ENCODE measurements around the gene JAG1. TPM values are rescaled to one million over a fixed set of nuclear protein-coding genes. Genes with fewer than 3 reads are reported as not detected.

Gene JAG1
- polyA plus RNA-seq, 3 donors, result 0.70 to 6.8 (median 0.85) TPM

DNA sequence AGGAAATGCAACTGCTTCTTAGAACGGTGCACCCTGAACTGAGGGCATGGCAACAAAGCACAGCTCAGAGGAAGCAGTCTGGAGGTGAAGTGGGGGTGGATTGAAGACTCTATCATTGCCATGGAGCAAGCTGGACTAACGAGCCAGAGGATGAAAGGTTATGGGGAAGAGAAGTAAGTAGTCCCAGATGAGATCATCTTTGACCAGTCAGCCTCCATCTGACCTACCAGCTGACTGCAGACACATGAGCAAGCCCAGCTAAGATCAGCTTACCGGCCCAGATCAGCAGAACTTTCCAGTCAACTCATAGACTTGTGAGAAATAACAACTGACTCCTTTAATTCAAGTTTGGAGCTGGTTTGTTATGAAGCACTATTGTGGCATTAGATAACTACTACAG is 9.1 kb upstream of the JAG1 start:
- Histone ChIP-seq H3K79me2 (ENCODE audit: insufficient read depth, low read length) (no peaks in the 10 kb centered on the region), H4K20me1 (ENCODE audit: insufficient read depth, low read length) (no peaks in the 10 kb centered on the region), H3K27ac (ENCODE audit: low read depth in 1 of 2, low read length in 2 of 2) (no peak overlapping the region), H3K4me2 (replicated peaks; ENCODE audit: extremely low read depth, low read length, poor library complexity, severe bottlenecking) (no peak overlapping the region), H3K27me3 (ENCODE audit: control insufficient read depth in 2 of 2, insufficient read depth in 2 of 2, low read length in 2 of 2) (no peaks in the 10 kb centered on the region), H3K9me3 (replicated peaks in 1 of 2; ENCODE audit: control insufficient read depth in 1 of 2, insufficient read depth in 1 of 2, low read length in 2 of 2) (no peaks in the 10 kb centered on the region), H3K9ac (ENCODE audit: insufficient read depth, low read length, poor library complexity, severe bottlenecking) (no peak overlapping the region), H3K36me3 (replicated peaks in 1 of 2; ENCODE audit: control insufficient read depth in 1 of 2, insufficient read depth in 2 of 2, low read length in 2 of 2) (no peaks in the 10 kb centered on the region), H2AFZ (ENCODE audit: insufficient read depth, low read depth, low read length, poor library complexity, severe bottlenecking) (no peak overlapping the region), H3K4me3 (replicated peaks in 1 of 3; ENCODE audit: low read depth in 2 of 3, low read length in 3 of 3) (no peak overlapping the region), H3K4me1 (ENCODE audit: control insufficient read depth in 1 of 2, insufficient read depth in 2 of 2, low read length in 2 of 2) (no peaks in the 10 kb centered on the region)
- Mint-ChIP-seq H3K4me3 (no peak overlapping the region), H3K36me3 (no peaks in the 10 kb centered on the region), H3K27me3 (ENCODE audit: low read depth in 3 of 3) (peaks cover 4 to 12% (median 9%) of the 10 kb centered on the region in 3 donors), H3K4me1 (no peaks in the 10 kb centered on the region), H3K27ac (no peak overlapping the region), H3K9me3 (no peaks in the 10 kb centered on the region)
- no peak for DNase-seq
- intact Hi-C loops (cut with micrococcal nuclease), result no loop called here
- 86% methylated on average over 1 of the region's 3 CpGs for WGBS (ENCODE audit: insufficient coverage)
- TF ChIP-seq, protein P1, sequence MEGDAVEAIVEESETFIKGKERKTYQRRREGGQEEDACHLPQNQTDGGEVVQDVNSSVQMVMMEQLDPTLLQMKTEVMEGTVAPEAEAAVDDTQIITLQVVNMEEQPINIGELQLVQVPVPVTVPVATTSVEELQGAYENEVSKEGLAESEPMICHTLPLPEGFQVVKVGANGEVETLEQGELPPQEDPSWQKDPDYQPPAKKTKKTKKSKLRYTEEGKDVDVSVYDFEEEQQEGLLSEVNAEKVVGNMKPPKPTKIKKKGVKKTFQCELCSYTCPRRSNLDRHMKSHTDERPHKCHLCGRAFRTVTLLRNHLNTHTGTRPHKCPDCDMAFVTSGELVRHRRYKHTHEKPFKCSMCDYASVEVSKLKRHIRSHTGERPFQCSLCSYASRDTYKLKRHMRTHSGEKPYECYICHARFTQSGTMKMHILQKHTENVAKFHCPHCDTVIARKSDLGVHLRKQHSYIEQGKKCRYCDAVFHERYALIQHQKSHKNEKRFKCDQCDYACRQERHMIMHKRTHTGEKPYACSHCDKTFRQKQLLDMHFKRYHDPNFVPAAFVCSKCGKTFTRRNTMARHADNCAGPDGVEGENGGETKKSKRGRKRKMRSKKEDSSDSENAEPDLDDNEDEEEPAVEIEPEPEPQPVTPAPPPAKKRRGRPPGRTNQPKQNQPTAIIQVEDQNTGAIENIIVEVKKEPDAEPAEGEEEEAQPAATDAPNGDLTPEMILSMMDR (IDR thresholded peaks at IDR 0.05), result no peak

GRCh38 chr20:10681494-10681893 is 7.7 kb upstream of the JAG1 start:
- no peaks in the 10 kb centered on the region for H3K9me3 ChIP-seq (replicated peaks in 1 of 2; ENCODE audit: control insufficient read depth in 1 of 2, insufficient read depth in 1 of 2, low read length in 2 of 2)
- H3K4me1 ChIP-seq (ENCODE audit: control insufficient read depth in 1 of 2, insufficient read depth in 2 of 2, low read length in 2 of 2), result no peaks in the 10 kb centered on the region
- H3K4me2 ChIP-seq (replicated peaks; ENCODE audit: extremely low read depth, low read length, poor library complexity, severe bottlenecking), result no peak overlapping the region
- no peaks in the 10 kb centered on the region for H4K20me1 ChIP-seq (ENCODE audit: insufficient read depth, low read length)
- Mint-ChIP-seq H3K9me3 (no peaks in the 10 kb centered on the region), H3K4me1 (peaks cover 2% of the 10 kb centered on the region), H3K27ac (no peak overlapping the region), H3K4me3 (peak overlapping the region in 1 of 2 donors; percentile 4), H3K27me3 (ENCODE audit: low read depth in 3 of 3) (peaks cover 10 to 21% (median 16%) of the 10 kb centered on the region in 3 donors), H3K36me3 (no peaks in the 10 kb centered on the region)
- H3K36me3 ChIP-seq (replicated peaks in 1 of 2; ENCODE audit: control insufficient read depth in 1 of 2, insufficient read depth in 2 of 2, low read length in 2 of 2), result no peaks in the 10 kb centered on the region
- H3K79me2 ChIP-seq (ENCODE audit: insufficient read depth, low read length), result no peaks in the 10 kb centered on the region
- peaks cover 0 to 7% of the 10 kb centered on the region in 2 donors for H3K27me3 ChIP-seq (ENCODE audit: control insufficient read depth in 2 of 2, insufficient read depth in 2 of 2, low read length in 2 of 2)
- no peak overlapping the region for H2AFZ ChIP-seq (ENCODE audit: insufficient read depth, low read depth, low read length, poor library complexity, severe bottlenecking)
- intact Hi-C loops (cut with micrococcal nuclease), result no loop called here
- H3K9ac ChIP-seq (ENCODE audit: insufficient read depth, low read length, poor library complexity, severe bottlenecking), result no peak overlapping the region
- no peak for DNase-seq
- H3K27ac ChIP-seq (ENCODE audit: low read depth in 1 of 2, low read length in 2 of 2), result no peak overlapping the region
- no peak overlapping the region for H3K4me3 ChIP-seq (replicated peaks in 1 of 3; ENCODE audit: low read depth in 2 of 3, low read length in 3 of 3)
- TF ChIP-seq, protein P1 (IDR thresholded peaks at IDR 0.05), result no peak
- no CpG with 5 or more reads among the region's 4 CpGs for WGBS (ENCODE audit: insufficient coverage)
